HG03064 (cell line): ENCODE results near the gene FCN1.
"Not testable (repeated sequence)": the region's sequence is repeated elsewhere in the genome, so short reads cannot be mapped to it uniquely, and the experiment has no call there.

Experiments
- ATAC-seq: cut with Tn5 transposase; IDR thresholded peaks from one replicate; pipeline ENCODE4 v1.9.1; 2021; ENCODE audit warnings: low read depth; ENCODE audit not compliant: unreplicated experiment

Gene FCN1

DNA sequence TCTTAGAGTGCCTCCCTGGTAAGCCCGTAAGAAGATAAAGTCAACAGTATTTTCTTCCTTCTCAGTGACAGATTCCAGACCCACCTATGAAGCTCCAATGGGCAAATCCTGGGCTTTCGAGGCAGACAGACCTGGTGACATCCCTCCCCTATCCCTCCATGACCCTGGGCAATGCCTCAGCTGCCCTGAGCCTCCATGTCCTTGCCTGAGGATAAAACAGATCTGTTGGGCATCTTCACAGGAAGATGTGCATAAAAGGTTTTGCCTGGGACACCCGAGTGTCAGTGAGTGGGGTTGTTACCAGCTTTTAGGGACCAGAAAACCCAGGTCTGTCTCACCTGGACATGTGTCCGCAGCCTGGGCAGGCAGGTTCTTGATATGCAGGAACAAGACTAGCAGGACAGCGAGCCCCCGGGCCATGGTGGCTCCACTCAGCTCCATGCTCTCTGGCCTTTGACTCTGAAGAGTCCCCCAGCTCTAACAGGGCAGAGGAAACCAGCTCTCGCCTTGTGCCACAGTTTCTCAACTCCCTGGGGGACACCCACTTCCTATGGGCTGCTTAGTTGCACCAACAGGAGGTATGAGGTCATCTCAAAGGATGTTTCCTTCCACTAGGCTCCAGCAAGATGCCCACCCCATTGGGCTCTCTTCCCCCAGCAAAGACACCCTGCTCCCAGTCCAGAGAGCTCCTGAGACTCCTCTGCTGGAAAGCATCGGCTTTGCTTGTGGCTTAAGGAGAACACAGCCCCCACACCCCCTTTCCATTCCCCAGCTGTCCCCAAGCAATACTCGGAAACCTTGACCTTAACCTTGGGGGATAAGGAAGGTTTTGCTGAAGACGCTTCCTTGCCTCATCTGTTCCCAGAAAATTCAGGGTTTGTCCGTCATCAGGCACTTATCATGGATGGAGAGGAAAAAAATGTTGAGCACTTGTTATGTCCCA lies at the start of gene FCN1:
Gene FCN1 (minus strand): TSS at position 482 of the 943 bp plus-strand sequence. CDS start 41 bp downstream, at position 441.
- ATAC-seq, result no peak

- ATAC-seq, result no peak
Measured at GRCh38 chr9:134966697-134967546, 49.2 kb upstream of the FCN1 start.

DNA sequence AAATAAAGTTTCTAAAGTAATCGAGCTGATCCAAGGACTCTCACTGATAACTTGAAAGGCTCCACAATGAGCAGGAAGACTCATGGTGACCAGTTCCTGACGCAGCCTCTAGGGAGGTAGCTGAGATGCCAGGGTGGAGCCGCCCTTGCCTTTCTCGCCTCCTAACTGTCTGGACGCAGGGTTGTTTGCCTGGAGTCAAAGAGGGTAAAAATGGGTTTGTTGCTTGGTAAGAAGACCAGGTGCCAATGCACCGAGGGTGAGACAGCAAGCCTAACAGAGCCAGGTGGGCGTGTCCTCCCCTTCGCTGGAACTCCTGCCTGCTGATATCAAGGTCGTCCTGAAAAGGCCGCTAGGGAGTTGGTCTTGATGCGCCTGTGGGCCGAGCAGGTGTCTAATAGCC lies 48.6 kb upstream of the FCN1 start:
- no peak for ATAC-seq

GRCh38 chr9:134965851-134966250 lies 48.1 kb upstream of the FCN1 start:
- no peak for ATAC-seq

- ATAC-seq, result no peak
Measured at GRCh38 chr9:134965411-134965810, 47.7 kb upstream of the FCN1 start.

GRCh38 chr9:134964271-134965055 lies 46.8 kb upstream of the FCN1 start:
- ATAC-seq, result no peak

- ATAC-seq, result no peak
Measured at GRCh38 chr9:134963546-134963945, 45.8 kb upstream of the FCN1 start.

GRCh38 chr9:134962973-134963364 lies 45.3 kb upstream of the FCN1 start:
- no peak for ATAC-seq

DNA sequence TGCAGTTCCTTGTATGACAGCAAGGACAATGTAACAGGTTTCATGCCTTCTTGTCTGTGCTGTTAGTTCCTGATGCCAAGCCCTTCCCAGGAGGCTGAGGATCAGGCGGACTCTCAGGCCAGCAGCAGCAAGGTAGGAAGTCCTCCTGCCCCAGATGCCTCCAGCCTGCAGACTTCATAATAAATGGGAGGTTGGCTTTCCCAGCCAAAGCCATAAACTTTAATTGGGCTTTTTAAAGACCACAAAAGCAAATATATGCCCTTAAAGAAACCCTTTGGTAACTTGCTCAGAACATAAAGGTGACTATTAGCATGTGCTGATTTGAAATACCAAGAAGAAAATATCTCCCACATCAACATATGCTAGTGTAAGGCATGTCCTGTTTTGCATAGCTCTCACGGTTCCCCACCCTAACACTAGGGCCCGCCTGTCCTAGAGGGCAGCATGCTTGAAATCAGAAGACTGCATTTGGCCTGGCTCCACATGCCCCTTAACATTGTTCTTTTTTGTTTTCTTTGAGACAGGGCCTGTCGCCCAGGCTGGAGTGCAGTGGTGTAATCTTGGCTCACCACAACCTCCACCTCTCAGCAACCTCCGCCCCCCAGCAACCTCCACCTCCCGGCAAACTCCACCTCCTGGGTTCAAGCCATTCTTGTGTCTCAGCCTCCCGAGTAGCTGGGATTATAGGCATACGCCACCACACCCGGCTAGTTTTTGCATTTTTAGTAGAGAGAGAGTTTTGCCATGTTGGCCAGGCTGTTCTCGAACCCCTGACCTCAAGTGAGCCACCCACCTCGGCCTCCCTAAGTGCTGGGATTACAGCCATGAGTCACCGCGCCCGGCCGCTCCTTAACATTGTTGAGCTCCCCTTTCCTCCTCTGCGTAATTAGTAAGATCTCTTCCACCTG lies 44.6 kb upstream of the FCN1 start:
- no peak for ATAC-seq

GRCh38 chr9:134961331-134962064 lies 43.8 kb upstream of the FCN1 start:
- ATAC-seq, result no peak

DNA sequence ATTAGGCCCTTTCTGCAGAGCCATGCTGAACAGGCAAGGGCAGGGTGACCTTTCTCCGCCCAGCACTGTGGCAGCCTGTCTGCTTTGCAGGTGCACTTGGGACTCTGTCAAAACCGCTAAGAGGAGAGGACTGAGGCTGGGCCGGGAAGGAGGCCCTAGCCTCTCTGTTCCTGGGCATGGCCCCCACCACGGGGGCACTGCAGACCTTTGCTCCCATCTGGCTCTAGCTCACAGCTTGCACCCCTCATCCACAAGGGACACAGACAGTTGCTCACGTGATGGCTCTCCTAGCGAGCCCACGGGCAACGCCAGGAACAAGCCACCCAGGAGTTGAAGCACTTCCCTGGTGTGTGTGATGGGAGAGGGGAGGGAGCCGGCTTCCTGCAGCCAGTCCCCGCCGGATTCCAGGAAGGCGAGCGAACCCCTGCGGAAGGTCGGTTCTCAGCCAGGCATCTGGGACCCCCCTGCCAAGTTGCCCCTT lies 43.0 kb upstream of the FCN1 start:
- ATAC-seq, result no peak

- no peak for ATAC-seq
Measured at GRCh38 chr9:134959971-134960310, 42.2 kb upstream of the FCN1 start.

DNA sequence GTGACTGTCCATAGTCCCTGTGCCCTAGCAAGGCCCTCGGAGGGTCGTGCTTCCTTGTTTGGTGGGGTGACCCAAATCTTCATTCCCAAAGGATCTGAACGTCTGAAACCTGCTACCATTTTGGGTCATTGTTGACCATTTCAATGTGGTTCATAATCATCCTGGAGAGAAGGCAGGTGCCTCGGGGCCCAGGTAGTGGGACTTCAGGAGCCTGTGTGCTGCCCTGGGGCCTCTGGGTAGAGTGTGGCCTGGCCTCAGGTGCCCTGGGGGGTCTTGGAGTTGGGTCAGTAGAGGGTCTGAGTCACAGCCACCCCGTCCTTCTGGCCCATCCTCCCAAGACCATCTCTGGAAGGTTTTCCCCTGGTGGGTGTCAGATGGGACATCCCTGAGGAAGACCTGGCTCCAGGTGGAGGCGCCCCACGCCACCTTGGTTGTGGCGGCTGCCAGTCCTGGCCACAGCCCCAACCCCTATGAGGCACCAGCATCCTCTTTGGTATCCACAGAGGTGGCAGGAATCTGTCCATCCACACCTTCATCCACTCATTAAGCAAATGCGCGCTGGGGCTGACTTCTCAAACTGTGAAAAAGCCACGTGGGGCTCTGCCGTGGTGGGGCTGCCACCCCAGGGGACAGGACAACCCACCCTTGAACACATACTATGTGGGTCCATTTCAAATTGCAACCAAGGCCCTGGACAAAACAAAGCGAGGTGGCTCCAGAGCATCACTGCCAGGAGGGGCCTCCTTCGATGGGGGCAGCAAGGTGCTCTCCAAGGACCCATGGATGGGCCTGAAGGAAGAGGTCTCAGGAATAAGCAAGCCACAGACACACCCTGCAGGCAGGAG lies 41.6 kb upstream of the FCN1 start:
- no peak for ATAC-seq

GRCh38 chr9:134957945-134958227 lies 40.2 kb upstream of the FCN1 start:
- no peak for ATAC-seq

GRCh38 chr9:134957165-134957944 lies 39.6 kb upstream of the FCN1 start:
- no peak for ATAC-seq

GRCh38 chr9:134956387-134956786 lies 38.7 kb upstream of the FCN1 start:
- not testable (repeated sequence) for ATAC-seq

- no peak for ATAC-seq
Measured at GRCh38 chr9:134955801-134956200, 38.1 kb upstream of the FCN1 start.

- ATAC-seq, result no peak
Measured at GRCh38 chr9:134955156-134955555, 37.4 kb upstream of the FCN1 start.
